G401.6 (cell line): ENCODE results near the gene OSBPL6.
"Not testable (repeated sequence)": the region's sequence is repeated elsewhere in the genome, so short reads cannot be mapped to it uniquely, and the experiment has no call there.

ENCODE experiments used
- FAIRE-seq: peaks from 2 replicates; lab custom pipeline; 2012; peaks lifted over from hg19 to GRCh38; lab: Jason Lieb, UNC

The OSBPL6 gene

GRCh38 chr2:178193823-178194599, at the start of gene OSBPL6:
Gene OSBPL6, plus strand, starts transcription at chr2:178194512. Its CDS starts 111,673 bp downstream, at chr2:178306185.
- FAIRE-seq = no peak

- FAIRE-seq = no peak
Observed at GRCh38 chr2:178152033-178152432, 42.3 kb upstream of the OSBPL6 start.

- no peak for FAIRE-seq
Observed at GRCh38 chr2:178152542-178152941, 41.8 kb upstream of the OSBPL6 start.

- no peak for FAIRE-seq
Observed at GRCh38 chr2:178152977-178153376, 41.3 kb upstream of the OSBPL6 start.

GRCh38 chr2:178153878-178154277, 40.4 kb upstream of the OSBPL6 start:
- not testable (repeated sequence) for FAIRE-seq

- no peak for FAIRE-seq
Observed at GRCh38 chr2:178155524-178155923, 38.8 kb upstream of the OSBPL6 start.

GRCh38 chr2:178157574-178157973, 36.7 kb upstream of the OSBPL6 start:
- no peak for FAIRE-seq

- no peak for FAIRE-seq
Observed at GRCh38 chr2:178159966-178160365, 34.3 kb upstream of the OSBPL6 start.

- no peak for FAIRE-seq
Observed at GRCh38 chr2:178160601-178161000, 33.7 kb upstream of the OSBPL6 start.

- FAIRE-seq = no peak
Observed at GRCh38 chr2:178163395-178163794, 30.9 kb upstream of the OSBPL6 start.

- FAIRE-seq = no peak
Observed at GRCh38 chr2:178163911-178164310, 30.4 kb upstream of the OSBPL6 start.

GRCh38 chr2:178173657-178174056, 20.7 kb upstream of the OSBPL6 start:
- FAIRE-seq = no peak

GRCh38 chr2:178177066-178177679, 17.1 kb upstream of the OSBPL6 start:
- FAIRE-seq = no peak

- not testable (repeated sequence) for FAIRE-seq
Observed at GRCh38 chr2:178180648-178181047, 13.7 kb upstream of the OSBPL6 start.

GRCh38 chr2:178187861-178188260, 6.5 kb upstream of the OSBPL6 start:
- no peak for FAIRE-seq

GRCh38 chr2:178188466-178188865, 5.8 kb upstream of the OSBPL6 start:
- no peak for FAIRE-seq

GRCh38 chr2:178191004-178191508, 3.3 kb upstream of the OSBPL6 start:
- FAIRE-seq = no peak

- FAIRE-seq = no peak
Observed at GRCh38 chr2:178191511-178191910, 2.8 kb upstream of the OSBPL6 start.

GRCh38 chr2:178193496-178193822, 853 bp upstream of the OSBPL6 start:
- FAIRE-seq = no peak

- no peak for FAIRE-seq
Observed at GRCh38 chr2:178194600-178195389, 483 bp downstream of the OSBPL6 start.

- FAIRE-seq = no peak
Observed at GRCh38 chr2:178195390-178196166, 1.3 kb downstream of the OSBPL6 start.

GRCh38 chr2:178197791-178198190, 3.5 kb downstream of the OSBPL6 start:
- FAIRE-seq = no peak
